H1 (cell line): ENCODE results near the gene TM9SF3. TPM values are rescaled to one million over a fixed set of nuclear protein-coding genes. Genes with fewer than 3 reads are reported as not detected.
"Not testable (repeated sequence)": the region's sequence is repeated elsewhere in the genome, so short reads cannot be mapped to it uniquely, and the experiment has no call there.

Experiments used
- CTCF ChIA-PET: fragments of 300-600 bp; sonication (Branson Sonifier 250); formaldehyde crosslinking; loops from one replicate; lab custom pipeline; 2021; ENCODE audit not compliant: partially characterized antibody; lab: Charles Lee
- POLR2A ChIA-PET: fragments of 300-600 bp; sonication (Branson Sonifier 250); formaldehyde crosslinking; loops from one replicate; lab custom pipeline; 2021; ENCODE audit warnings: inconsistent platforms; ENCODE audit not compliant: partially characterized antibody; lab: Charles Lee
- DNase-seq, 2 experiments: peaks; one replicate each; pipeline versions ENCODE4 v3.0.0 to v3.0.0-alpha.2; 2010 to 2022; ENCODE audit warnings: low spot score in 2 of 2, low read depth in 1 of 2, mixed read lengths in 1 of 2
- FAIRE-seq: peaks from 2 replicates; lab custom pipeline; 2011; peaks lifted over from hg19 to GRCh38; lab: Jason Lieb, UNC
- H2AFZ ChIP-seq: 2 replicates; pipeline ENCODE4 v1.8.1; 2012; ENCODE audit warnings: low read length, inconsistent platforms
- H2AK5ac ChIP-seq: 2 replicates; pipeline ENCODE4 v1.6.1; 2013; ENCODE audit warnings: low read depth, low read length
- H2BK120ac ChIP-seq: replicated peaks from 2 replicates; pipeline ENCODE3; 2013; ENCODE audit warnings: low read depth, low read length, inconsistent platforms
- H2BK12ac ChIP-seq: 2 replicates; pipeline ENCODE4 v1.6.1; 2013; ENCODE audit warnings: low read depth, low read length
- H2BK15ac ChIP-seq: 2 replicates; pipeline ENCODE4 v1.6.1; 2013; ENCODE audit warnings: low read length
- H2BK20ac ChIP-seq: 2 replicates; pipeline ENCODE4 v1.6.1; 2013; ENCODE audit warnings: low read length
- H2BK5ac ChIP-seq: 2 replicates; pipeline ENCODE4 v1.6.1; 2013; ENCODE audit warnings: low read depth, low read length
- H3K14ac ChIP-seq: 2 replicates; pipeline ENCODE4 v1.6.1; 2013; ENCODE audit warnings: inconsistent platforms; ENCODE audit not compliant: insufficient read length
- H3K18ac ChIP-seq: 2 replicates; pipeline ENCODE4 v1.6.1; 2013; ENCODE audit warnings: low read length; ENCODE audit errors: extremely low read depth
- H3K23ac ChIP-seq: 2 replicates; pipeline ENCODE4 v1.6.1; 2013; ENCODE audit warnings: inconsistent platforms; ENCODE audit not compliant: insufficient read length
- H3K23me2 ChIP-seq: 2 replicates; pipeline ENCODE4 v1.6.1; 2013; ENCODE audit warnings: low read depth, low read length
- H3K27ac ChIP-seq: 2 replicates; pipeline ENCODE4 v1.6.1; 2011; ENCODE audit warnings: low read depth, low read length, inconsistent platforms
- H3K27me3 ChIP-seq, 4 experiments: replicated peaks in 1 of 4; 1 replicate in 1 of 4; 2 replicates in 3 of 4; pipeline versions ENCODE4 v1.6.1 to v1.8.1; 2011 to 2013; ENCODE audit warnings: low read length in 3 of 4, mild to moderate bottlenecking in 3 of 4, inconsistent platforms in 2 of 4, mixed read lengths in 2 of 4, moderate library complexity in 1 of 4; ENCODE audit not compliant: control insufficient read depth in 3 of 4, insufficient read depth in 3 of 4; ENCODE audit errors: extremely low read depth in 1 of 4
- H3K36me3 ChIP-seq, 4 experiments: 2 replicates each; pipeline versions ENCODE4 v1.6.1 to v1.8.1; 2011 to 2013; ENCODE audit warnings: mild to moderate bottlenecking in 4 of 4, low read length in 3 of 4, moderate library complexity in 2 of 4, control low read depth in 1 of 4, inconsistent platforms in 1 of 4; ENCODE audit not compliant: insufficient read depth in 4 of 4, control insufficient read depth in 2 of 4
- H3K4ac ChIP-seq: replicated peaks from 2 replicates; pipeline ENCODE3; 2013; ENCODE audit warnings: low read length, low read depth, mixed read lengths, inconsistent platforms; ENCODE audit not compliant: insufficient read length
- H3K4me1 ChIP-seq, 4 experiments: replicated peaks in 1 of 4; 1 replicate in 1 of 4; 2 replicates in 3 of 4; pipeline versions ENCODE4 v1.6.1 to v1.8.1; 2011 to 2013; ENCODE audit warnings: low read length in 3 of 4, inconsistent platforms in 2 of 4, mixed read lengths in 1 of 4; ENCODE audit not compliant: insufficient read depth in 4 of 4, control insufficient read depth in 3 of 4
- H3K4me2 ChIP-seq, 2 experiments: 2 replicates each; pipeline versions ENCODE4 v1.6.1 to v1.8.1; 2011 to 2013; ENCODE audit warnings: low read depth in 2 of 2, low read length in 2 of 2, control low read depth in 1 of 2, inconsistent platforms in 1 of 2, mild to moderate bottlenecking in 1 of 2; ENCODE audit not compliant: insufficient read depth in 1 of 2
- H3K4me3 ChIP-seq, 4 experiments: fragments of 200-600, 300-600 bp in 1 of 4; sonication (generic), shearing (Covaris generic), sonication (Bioruptor Twin) in 1 of 4; 2 replicates each; pipeline versions ENCODE4 v1.5.1 to v1.8.1; 2011 to 2016; ENCODE audit warnings: low read length in 4 of 4, low read depth in 3 of 4, control low read depth in 2 of 4, inconsistent platforms in 2 of 4, mild to moderate bottlenecking in 2 of 4, mixed read lengths in 1 of 4, moderate library complexity in 1 of 4; ENCODE audit not compliant: insufficient read depth in 2 of 4; ENCODE audit errors: extremely low read depth in 1 of 4
- H3K56ac ChIP-seq: replicated peaks from 2 replicates; pipeline ENCODE3; 2013; ENCODE audit warnings: low read depth, mild to moderate bottlenecking, mixed read lengths, low read length, inconsistent platforms; ENCODE audit not compliant: insufficient read length
- H3K79me1 ChIP-seq: 2 replicates; pipeline ENCODE4 v1.6.1; 2013; ENCODE audit warnings: low read depth, low read length, control low read depth
- H3K79me2 ChIP-seq, 2 experiments: 2 replicates each; pipeline versions ENCODE4 v1.6.1 to v1.8.1; 2012 to 2013; ENCODE audit warnings: low read length in 2 of 2, mild to moderate bottlenecking in 2 of 2, inconsistent platforms in 1 of 2; ENCODE audit not compliant: insufficient read depth in 2 of 2, control insufficient read depth in 1 of 2
- H3K9ac ChIP-seq, 4 experiments: replicated peaks in 1 of 4; 1 replicate in 1 of 4; 2 replicates in 3 of 4; pipeline versions ENCODE4 v1.6.1 to v1.8.1; 2011 to 2013; ENCODE audit warnings: low read depth in 3 of 4, low read length in 3 of 4, control low read depth in 2 of 4, mild to moderate bottlenecking in 2 of 4, moderate library complexity in 2 of 4, inconsistent platforms in 1 of 4; ENCODE audit errors: extremely low read depth in 1 of 4
- H3K9me3 ChIP-seq, 2 experiments: 2 replicates each; pipeline versions ENCODE4 v1.6.1 to v1.8.1; 2012 to 2013; ENCODE audit warnings: mild to moderate bottlenecking in 2 of 2, moderate library complexity in 2 of 2, control low read depth in 1 of 2, inconsistent platforms in 1 of 2, low read depth in 1 of 2, low read length in 1 of 2, mixed read lengths in 1 of 2; ENCODE audit not compliant: insufficient read depth in 2 of 2
- H4K20me1 ChIP-seq, 2 experiments: replicated peaks in 1 of 2; 2 replicates each; pipeline versions ENCODE3 to v1.8.1; 2011 to 2013; ENCODE audit warnings: inconsistent platforms in 2 of 2, low read length in 2 of 2, mild to moderate bottlenecking in 1 of 2; ENCODE audit not compliant: insufficient read depth in 2 of 2, control insufficient read depth in 1 of 2
- H4K5ac ChIP-seq: 2 replicates; pipeline ENCODE4 v1.6.1; 2013; ENCODE audit warnings: low read length, low read depth, mixed read lengths, inconsistent platforms; ENCODE audit not compliant: insufficient read length
- H4K8ac ChIP-seq: 2 replicates; pipeline ENCODE4 v1.8.0; 2013; ENCODE audit warnings: mild to moderate bottlenecking, moderate library complexity, low read length, inconsistent platforms; ENCODE audit not compliant: insufficient read depth; ENCODE audit errors: extremely low read depth
- H4K91ac ChIP-seq: replicated peaks from 2 replicates; pipeline ENCODE3; 2013; ENCODE audit warnings: low read length, mixed read lengths, inconsistent platforms; ENCODE audit not compliant: insufficient read length
- WGBS, 2 experiments: shearing (Covaris generic) in 1 of 2; methylation state at CpG; one replicate each; pipeline versions ENCODE4 v1.1.6 to v1.1.7; 2013 to 2015; ENCODE audit warnings: low lambda C conversion rate in 2 of 2, mixed read lengths in 2 of 2, inconsistent platforms in 1 of 2, low coverage in 1 of 2, missing lambda C conversion rate in 1 of 2; ENCODE audit not compliant: insufficient replicate concordance in 2 of 2, insufficient coverage in 1 of 2, insufficient read length in 1 of 2; ENCODE audit errors: extremely low coverage in 1 of 2, missing lambda C conversion rate in 1 of 2; 5-methylcytosine and 5-hydroxymethylcytosine counted together
- polyA plus RNA-seq, 7 experiments: library from polyadenylated mRNA; depleted of rRNA in 3 of 7; stranded (reverse) in 5 of 7; unstranded in 2 of 7; fragments of >200 nt in 5 of 7; fragments of 200-250 nt in 2 of 7; gene quantifications; 1 replicate in 5 of 7; 2 replicates in 1 of 7; 4 replicates in 1 of 7; pipeline versions ENCODE4 v1.2.1 to v1.2.3, GENCODE V29; 2011 to 2013; ENCODE audit warnings: missing spikeins in 2 of 7, mixed read lengths in 2 of 7
- total RNA-seq: library from RNA; stranded (reverse); fragmentation: NEBNext Ultra II Directional; extraction: Animal tissue kit (Norgen Biotek cat#: 25700); gene quantifications from 2 replicates; pipeline ENCODE4 v1.2.1, GENCODE V29; 2021

The TM9SF3 gene
- total and polyA plus RNA-seq, 2 of the 8 experiments (the other 6 are each of a cell fraction or from before 2014, with no cell fraction given) = 123 to 127 TPM

DNA sequence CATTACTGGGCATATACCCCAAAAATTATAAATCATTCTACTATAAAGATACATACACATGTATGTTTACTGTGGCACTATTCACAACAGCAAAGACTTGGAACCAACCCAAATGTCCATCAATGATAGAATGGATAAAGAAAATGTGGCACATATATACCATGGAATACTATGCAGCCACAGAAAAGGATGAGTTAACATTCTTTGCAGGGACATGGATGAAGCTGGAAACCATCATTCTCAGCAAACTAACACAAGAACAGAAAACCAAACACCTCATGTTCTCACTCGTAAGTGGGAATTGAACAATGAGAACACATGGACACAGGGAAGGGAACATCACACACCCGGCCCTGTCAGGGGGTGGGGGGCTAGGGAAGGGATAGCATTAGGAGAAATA is 12.2 kb downstream of the TM9SF3 start:
- DNase-seq, FAIRE-seq, H3K9ac ChIP-seq, H3K4me3 ChIP-seq, H2BK20ac ChIP-seq, POLR2A ChIA-PET, H2AFZ ChIP-seq, H3K4me2 ChIP-seq, H2BK120ac ChIP-seq, H3K14ac ChIP-seq, H3K9me3 ChIP-seq, H4K91ac ChIP-seq, H2BK5ac ChIP-seq, H3K27me3 ChIP-seq, H3K23me2 ChIP-seq, H4K8ac ChIP-seq, H4K5ac ChIP-seq, H2AK5ac ChIP-seq, H3K56ac ChIP-seq, H3K23ac ChIP-seq, H3K79me1 ChIP-seq, H3K4ac ChIP-seq, H2BK15ac ChIP-seq, H3K18ac ChIP-seq, H3K27ac ChIP-seq, H2BK12ac ChIP-seq: not testable (repeated sequence)
- peaks cover 0 to 95% of the 10 kb centered on the region in 2 experiments; a peak in 3 of 4 replicates for H3K79me2 ChIP-seq
- CTCF ChIA-PET = interaction anchor here (0.6 kb wide), 1 partner anchor 153 kb away, joined by 3 read pairs; no protein-coding TSS in a partner anchor
- peaks cover 0 to 12% (median 5%) of the 10 kb centered on the region in 4 experiments; a peak in 4 of 7 replicates for H3K4me1 ChIP-seq
- peaks cover 12% of the 10 kb centered on the region in 2 experiments for H4K20me1 ChIP-seq
- H3K36me3 ChIP-seq = peaks cover 3 to 16% (median 6%) of the 10 kb centered on the region in 4 experiments; a peak in 4 of 8 replicates
- 91% methylated on average over 2 of the region's 2 CpGs; no CpG with 5 or more reads in 1 of the 2 experiments for WGBS, 2 experiments
